ENCODE measurements around the gene CA11. TPM values are rescaled to one million over a fixed set of nuclear protein-coding genes. Genes with fewer than 3 reads are reported as not detected.

The CA11 gene
- total and polyA plus RNA-seq, 9 of the 15 experiments (the other 6 are each of a cell fraction or from before 2014, with no cell fraction given) = 2.9 to 19.9 (median 8.3) TPM

- TF ChIP-seq FOXM1 (IDR thresholded peaks at IDR 0.05; ENCODE audit: low read depth) = no peak
- no peak for TF ChIP-seq FOXM1 (CRISPR knock-in tag; IDR thresholded peaks at IDR 0.05; ENCODE audit: low read depth)
- no peak for TF ChIP-seq ZMIZ1 (IDR thresholded peaks at IDR 0.05; ENCODE audit: low read depth in 2 of 2, low read length in 2 of 2)
- no peak for TF ChIP-seq KAT2B (IDR thresholded peaks at IDR 0.05; ENCODE audit: low read depth, low read length)
- peak; percentile 56 for TF ChIP-seq ATF1 (CRISPR knock-in tag; IDR thresholded peaks at IDR 0.05)
- TF ChIP-seq ATF1 (tag; IDR thresholded peaks at IDR 0.05) = peak; percentile 91
- TF ChIP-seq HDAC1 (IDR thresholded peaks at IDR 0.05) = 0 out of 4 replicates have a peak, but pooled peaks of 1 of the 2 experiments have one; percentile 2
- no peak for TF ChIP-seq ELK1 (CRISPR knock-in tag; IDR thresholded peaks at IDR 0.05)
- 0 out of 2 replicates have a peak, but pooled peaks have one; percentile 53 for TF ChIP-seq NR2C2 (CRISPR knock-in tag; IDR thresholded peaks at IDR 0.05)
- no peak; the same call in 1 of the 2 replicates for TF ChIP-seq NR2C2 (tag; IDR thresholded peaks at IDR 0.05)
- no peak for TF ChIP-seq MEF2A (IDR thresholded peaks at IDR 0.05; ENCODE audit: control insufficient read depth, low read depth, low read length)
- TF ChIP-seq NKRF (IDR thresholded peaks at IDR 0.05; ENCODE audit: borderline replicate concordance) = no peak
- TF ChIP-seq CHD4 (IDR thresholded peaks at IDR 0.05; ENCODE audit: insufficient read depth, insufficient replicate concordance, low read depth, low read length, poor library complexity, severe bottlenecking) = no peak
- TF ChIP-seq UBTF (IDR thresholded peaks at IDR 0.05; ENCODE audit: borderline replicate concordance in 1 of 2, low read depth in 2 of 2, low read length in 2 of 2) = no peak
- TF ChIP-seq HDAC2 (IDR thresholded peaks at IDR 0.05) = no peak
Measured at GRCh38 chr19:48624067-48624594, 21.9 kb downstream of the CA11 start (continued).

Data from K562 (cell line).